DMS153 treated with DMSO at 0.1 percent for 48 hours (cell line): ENCODE results near the gene KLK10.

Experiments
- DNase-seq: peaks from one replicate; lab custom pipeline; 2025; ENCODE audit not compliant: unreplicated experiment; lab: John Stamatoyannopoulos, UW

The KLK10 gene

DNA sequence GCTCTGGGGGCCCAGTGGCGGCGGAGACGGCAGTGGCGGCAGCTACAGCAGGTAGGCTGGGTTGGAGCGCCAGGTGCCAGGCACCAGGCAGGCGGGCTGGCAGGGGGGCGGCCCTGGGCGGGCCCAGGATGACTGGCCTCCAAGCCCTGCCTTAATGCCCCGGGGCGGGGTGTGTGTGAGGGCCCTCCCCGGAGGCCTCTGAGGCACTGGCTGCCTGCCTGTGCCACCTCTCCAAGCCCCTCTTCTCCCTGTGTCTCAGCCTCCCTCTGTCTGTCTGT lies 7.0 kb upstream of the KLK10 start, which contains the start of gene KLK11:
Gene KLK11 (minus strand): TSS at position 63 of the 278 bp plus-strand sequence. CDS start 985 bp downstream, outside the sequence.
- DNase-seq: peak; percentile 25

DNA sequence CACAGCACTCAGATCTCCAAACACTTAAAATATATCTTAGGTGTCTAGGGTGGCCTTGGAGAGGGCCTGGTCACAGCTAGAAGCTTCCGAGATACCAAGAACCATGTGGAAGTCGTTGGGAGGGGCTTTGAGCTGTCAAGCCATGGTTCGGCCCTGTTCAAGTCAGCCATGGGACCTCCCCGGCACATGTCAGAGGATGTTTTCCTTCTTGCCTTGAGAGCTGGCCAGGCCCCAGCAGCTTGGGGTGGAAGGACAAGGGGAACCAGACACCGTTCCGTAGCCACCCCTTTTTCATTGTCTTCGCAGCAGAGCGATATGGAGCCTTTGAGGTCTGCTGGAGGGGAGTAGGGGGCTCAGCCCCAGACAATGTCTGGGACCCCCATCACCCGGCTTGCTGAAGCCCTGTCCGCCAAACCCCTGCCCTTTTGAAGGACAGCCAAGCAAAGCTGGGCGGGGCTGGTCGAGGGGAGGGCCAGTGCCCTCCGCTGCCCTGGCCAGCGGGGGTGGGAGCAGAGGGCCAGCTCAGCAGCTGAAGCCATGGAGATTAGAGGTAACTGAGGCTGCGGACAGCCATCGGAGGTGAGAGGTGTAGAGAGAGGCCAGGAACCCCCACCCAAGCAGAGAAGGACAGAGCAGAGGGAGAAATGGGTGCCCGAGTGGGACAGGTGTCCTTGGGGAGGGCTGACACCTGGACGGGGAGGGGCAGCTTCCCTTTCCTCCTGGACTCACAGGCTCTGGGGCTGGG lies 6.5 kb upstream of the KLK10 start:
- DNase-seq: no peak

DNA sequence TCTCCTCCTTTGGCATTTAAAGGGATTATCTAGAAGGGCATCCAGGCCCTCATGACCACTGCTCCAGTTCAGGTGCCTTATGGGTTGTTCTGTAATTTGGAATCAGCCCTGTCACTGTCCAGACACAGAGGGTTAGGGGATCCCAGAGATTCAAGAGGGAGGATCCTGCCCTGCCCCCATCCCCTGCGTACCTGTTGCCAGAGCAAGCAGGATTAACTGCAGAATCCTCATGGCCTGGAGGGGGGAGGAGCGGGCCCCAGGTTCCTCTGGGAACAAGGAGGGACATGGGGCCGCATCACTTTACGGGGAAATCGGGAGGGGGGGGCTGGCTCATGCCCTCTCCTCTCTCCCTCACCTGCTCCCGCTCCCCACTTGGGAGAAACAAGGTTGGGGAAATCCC lies 5.9 kb upstream of the KLK10 start:
- no peak for DNase-seq

DNA sequence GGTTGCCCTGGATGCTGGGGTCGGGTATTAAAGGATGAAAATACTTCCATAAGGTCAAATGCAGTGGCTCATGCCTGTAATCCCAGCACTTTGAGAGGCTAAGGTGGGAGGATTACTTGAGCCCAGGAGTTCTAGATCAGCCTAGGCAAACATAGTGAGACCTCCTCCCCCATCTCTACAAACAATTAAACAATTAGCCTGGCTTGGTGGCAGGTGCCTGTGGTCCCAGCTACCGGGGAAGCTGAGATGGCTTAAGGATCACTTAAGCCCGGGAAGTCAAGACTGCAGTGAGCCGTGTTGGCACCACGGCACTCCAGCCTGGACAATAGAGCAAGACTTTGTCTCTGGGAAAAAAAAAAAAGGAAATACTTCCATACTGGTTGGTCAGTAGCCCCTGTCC lies 5.4 kb upstream of the KLK10 start:
- DNase-seq: no peak

DNA sequence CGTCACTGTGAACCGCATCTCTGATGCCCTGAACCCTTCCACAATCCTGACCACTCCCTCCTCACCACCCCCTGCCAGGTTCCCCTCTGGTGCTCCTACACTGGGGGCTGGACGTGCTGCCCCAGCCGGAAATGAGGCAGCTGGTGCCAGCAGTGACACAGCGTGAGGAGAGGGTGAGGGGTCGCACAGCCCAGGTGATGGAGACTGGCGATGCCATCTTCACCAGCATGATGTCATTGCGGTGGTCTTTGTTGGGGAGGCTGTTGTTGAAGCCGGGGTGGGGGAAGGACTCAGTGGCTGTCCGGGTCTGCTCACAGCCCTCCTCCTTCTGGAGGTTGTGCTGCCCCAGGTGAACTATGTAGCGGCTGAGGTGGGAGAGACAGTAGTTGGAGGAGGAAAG lies 4.4 kb upstream of the KLK10 start:
- no peak for DNase-seq

DNA sequence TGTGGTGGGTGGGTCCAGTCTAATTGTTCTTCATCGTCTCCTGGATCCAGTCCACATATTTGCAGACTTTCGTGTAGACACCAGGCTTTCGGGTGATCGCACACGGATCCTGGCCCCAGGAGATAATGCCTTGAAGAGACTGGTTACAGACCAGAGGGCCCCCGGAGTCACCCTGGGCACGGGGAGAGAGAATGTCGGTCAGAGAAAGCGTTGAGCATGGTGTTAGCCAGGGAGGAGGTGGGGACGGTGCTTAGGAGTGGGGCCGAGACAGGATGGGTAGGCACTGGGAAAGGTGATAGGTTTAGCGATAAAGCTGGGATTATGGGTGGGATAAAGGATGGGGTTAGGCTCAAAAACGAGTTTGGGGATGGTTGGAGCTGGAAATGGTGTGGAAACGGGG lies 3.0 kb upstream of the KLK10 start:
- no peak for DNase-seq

DNA sequence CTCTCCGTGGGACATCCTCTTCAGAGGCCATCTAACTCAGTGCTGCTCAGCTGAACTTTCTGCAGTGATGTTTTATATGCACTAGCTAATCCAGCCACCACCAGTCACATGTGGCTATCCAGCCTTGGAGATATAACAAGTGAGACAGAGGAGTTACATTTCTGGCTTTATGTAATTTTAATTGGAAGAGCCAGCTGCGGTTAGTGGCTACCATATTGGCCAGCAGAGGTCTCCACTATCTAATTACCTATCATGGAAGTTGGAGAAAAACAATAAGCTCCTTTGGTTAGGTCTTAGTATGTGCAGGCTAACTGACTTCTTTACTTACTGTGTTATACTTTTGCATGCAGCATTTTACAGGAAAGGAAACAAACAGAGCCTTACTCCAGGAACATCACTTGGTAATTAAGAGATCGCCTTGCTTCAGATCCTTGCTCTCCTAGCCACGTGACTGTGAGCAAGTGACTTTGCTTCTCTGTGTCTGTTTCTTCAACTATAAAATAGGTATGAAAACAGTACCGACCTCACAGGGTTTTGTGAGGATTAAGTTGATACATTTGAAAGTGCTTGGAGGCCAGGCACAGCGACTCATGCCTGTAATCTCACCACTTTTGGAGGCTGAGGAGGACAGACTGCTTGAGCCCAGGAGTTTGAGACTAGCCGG lies 1.6 kb upstream of the KLK10 start:
- DNase-seq: peak; percentile 75

DNA sequence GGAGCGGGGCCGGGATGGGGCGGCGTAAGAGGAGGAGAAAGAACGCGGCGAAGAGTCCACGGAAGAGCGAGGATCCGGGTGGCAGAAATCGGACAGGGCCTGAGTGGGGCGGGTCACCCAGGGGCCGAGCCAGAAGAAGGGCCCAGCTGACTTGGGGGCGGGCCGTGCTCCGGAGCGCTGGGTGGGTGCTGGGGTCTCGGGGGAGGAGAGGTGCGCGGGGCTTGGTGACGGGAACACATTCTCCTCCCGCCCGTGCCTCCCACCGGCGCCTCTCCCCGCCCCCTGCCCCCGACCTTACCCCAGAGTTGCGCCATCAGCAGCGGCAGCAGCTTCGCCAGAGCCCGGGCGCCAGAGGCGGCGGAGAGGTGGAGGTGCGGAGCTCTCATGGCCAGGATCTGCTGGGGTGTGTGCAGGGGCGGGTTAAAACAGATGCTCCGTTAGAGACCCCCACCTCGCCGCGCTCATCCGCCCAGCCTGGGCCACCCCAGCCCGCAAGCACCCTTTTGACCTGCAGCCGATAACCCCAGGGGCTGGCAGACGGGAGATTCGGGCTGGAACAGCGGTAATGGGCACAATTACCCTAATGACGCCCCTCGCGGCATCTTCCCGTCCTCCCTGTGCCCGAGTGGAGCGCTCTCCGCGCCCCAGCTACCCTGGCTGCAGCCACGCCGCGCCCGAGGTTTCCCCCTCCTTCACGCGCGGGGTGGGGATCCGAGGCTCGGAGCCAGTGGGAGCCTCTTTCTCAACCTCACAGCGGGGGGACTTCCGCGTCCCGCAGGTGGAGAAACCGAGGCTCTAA lies 565 bp downstream of the KLK10 start:
- DNase-seq: no peak

DNA sequence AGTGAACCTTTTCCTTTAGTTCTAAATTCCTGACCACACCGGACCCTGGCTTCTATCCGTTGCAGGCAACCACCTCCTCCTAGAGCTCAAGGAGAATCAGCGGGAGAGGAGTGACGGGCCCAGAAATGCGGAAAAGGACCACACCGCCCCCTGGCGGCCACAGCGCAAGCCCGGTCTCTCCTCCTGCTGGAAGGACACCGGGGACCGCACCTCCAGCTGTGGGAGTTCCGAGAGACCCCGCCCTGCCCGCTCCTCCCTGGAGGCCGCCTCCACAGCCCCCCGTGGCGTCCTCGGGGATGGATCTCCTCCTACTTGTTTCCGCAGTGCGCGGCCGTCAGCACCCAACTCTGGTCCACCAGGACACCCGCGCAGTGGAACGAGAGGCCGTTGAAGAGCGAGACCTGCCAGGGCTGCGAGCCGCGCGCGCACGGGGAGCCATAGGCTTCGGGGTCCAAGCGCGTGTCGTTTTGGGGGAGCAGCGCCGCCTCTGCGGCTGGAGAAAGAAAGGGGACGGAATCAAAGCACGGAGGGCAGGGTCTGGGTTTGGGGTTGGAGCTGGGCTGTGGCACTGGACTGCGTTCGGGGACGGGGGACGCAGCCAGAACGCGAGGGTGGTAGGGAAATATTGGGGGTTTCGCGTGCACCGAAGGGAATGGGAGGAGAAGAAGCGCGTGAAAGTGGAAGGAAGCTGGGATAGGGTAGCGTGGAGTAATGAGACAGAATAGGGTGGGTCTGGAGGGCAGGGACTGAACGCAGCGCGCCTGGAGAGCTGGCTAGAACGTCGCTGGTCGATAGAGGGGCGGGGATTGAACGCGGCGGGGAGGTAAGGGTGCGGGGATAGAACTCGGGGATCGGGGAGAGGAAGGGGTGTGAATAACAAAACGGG lies 2.5 kb downstream of the KLK10 start:
- DNase-seq: peak; percentile 43

DNA sequence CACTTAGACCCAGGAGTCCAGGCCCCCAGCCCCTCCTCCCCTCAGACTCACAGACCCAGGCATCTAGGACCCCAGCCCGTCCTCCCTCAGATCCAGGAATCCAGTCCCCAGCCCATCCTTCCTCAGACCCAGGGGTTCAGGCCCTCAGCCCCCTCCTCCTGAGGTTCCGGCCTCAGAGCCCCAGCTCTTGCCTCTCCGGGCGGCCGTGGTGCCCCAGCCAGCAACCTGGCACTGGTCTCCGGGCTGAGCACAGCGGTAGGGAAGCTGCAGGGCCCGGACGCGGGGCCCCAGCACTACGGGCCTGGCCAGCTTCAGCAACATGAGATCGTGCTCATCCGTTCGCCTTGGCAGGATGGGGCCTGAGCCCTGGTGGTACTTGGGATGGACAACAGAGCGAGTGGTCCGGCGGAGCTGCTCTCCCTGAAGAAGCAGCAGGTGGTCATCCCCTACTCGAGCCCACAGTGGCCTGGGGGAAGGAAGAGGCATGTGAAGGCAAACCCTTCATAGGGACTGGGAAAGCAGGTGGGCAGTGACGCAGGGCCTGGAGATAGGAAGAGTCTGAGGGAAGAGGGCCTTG lies 3.7 kb downstream of the KLK10 start:
- DNase-seq: no peak

DNA sequence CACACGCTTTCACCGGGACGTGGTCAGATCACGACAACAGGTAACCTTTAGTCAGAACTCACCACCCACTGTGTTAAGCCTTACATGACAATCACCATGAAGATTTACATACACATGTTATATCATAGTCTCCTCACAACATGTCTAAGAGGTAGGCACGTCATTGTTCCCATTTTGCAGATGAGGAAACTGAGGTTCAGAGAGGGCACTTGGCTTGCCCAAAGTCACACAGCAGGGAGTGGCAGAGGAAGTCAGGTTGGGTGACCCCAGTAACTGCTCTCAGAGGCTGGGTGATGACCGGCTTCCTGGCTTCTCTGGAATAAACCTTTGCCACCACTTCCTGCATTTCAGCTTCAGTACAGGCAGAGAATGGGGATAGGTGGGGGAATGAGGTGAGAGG lies 5.3 kb downstream of the KLK10 start:
- no peak for DNase-seq

DNA sequence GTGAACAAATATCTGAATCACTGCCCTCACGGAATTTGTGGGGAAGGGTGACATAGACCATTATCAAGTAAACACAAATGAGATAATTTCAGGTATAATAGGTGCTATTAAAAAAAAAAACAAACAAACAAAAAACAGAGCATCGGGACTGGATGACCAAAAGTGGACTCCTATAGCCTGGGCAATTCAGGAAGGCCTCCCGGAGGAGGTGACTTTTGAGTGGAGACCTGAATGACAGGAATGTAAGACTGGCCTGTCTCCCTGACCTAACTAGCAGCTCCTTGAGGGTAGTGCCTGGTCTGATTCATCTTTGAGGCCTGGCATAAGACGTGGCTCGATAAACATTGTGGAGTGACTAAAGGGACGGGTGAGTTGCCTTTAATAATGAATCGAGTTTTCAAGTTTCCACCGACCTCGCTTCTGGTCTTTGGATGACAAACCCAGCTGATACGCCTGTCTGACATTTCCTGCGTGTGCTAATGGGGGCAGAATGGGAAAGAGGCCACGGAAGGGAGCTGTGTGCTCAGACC lies 6.8 kb downstream of the KLK10 start:
- no peak for DNase-seq

DNA sequence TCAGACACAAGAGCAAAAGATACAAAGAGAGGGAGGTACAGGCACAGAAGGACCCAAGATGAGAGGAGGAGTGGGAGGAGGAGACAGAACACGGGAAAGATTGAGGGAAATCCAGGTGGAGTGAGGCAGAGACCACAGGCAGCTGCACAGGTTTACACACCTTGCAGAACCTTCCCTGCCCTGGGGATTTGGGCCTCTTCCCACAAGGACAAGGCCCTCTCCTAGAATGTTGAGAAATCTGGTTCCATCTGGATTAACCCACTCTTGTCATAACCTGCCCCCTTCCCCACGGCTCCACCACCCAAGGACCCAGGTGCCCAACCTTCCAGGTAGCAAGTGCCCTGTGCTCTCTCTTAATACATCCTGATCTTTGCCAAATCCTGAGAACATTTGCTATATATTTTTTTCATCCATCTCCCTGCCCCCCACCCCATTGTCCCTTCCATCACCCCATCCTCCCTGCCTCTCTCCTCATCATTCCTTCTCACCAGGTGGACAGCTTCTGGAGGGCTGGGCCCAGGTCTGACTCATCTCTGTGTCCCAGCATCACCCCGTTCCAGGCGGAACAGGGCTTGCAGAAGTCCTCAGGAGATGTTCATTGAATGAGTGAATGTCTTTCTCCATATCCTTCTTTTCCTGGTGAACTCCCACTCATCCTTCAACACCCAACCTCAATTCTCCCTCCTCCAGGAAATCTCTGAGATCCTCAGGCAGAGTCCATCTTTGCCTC lies 9.3 kb downstream of the KLK10 start:
- DNase-seq: no peak

DNA sequence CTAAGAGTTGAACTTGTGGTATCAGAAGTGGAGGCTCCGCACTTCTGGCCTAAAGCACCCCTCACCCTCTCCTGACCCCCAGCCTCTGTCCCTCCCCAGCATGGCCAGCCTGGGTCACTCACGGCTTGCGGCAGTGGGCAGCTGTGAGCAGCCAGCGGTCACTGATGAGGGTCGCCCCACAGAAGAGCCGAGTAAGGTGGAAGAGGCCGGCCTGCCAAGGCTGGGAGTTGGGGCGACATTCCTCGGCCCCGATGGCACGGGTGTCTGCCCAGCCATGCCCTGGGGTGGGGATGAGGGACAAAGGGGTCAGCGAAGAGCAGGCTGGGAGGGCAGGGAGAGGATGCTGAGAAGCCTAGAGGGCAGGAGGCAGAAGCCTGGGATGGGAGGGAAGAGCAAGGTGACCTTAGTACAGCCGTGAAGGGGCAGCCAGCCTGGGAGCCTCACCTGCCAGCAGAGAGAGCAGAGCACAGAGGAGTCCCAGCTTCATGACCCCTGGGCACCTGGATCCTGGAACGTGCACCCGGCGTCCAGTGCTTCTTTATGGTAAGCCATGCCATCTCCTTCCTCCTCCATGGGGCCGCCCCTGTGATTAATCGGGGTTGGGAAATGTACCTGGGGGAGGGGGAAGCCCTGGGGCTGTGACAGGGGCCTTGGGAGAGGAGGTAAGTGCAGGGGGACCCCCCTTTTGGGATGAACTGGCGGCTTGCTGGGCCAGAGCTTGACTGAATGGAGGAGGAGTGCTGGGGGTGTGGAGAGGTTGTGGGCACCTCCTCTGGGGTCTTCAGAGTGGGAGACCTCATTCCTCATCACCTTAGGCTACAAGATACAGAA lies 10.2 kb downstream of the KLK10 start:
- no peak for DNase-seq

DNA sequence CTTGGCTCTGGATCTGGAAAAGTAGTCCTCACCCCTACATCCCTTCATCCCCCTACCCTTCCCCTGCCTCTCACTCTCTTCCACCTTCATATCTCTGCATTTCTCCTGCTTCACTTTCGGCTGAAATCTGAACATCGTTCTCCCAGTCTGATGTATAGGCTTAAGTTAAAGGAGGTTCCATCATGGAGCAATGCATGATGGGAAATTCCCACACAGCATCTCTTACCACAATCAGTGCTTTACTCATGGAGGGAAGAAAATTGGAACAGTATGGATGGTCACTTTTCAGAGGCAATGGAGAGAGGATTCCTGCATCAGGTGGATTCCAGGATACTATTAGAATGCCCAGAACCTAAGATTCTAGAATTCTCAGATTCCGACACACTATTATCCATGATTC lies 12.0 kb downstream of the KLK10 start:
- DNase-seq: no peak

DNA sequence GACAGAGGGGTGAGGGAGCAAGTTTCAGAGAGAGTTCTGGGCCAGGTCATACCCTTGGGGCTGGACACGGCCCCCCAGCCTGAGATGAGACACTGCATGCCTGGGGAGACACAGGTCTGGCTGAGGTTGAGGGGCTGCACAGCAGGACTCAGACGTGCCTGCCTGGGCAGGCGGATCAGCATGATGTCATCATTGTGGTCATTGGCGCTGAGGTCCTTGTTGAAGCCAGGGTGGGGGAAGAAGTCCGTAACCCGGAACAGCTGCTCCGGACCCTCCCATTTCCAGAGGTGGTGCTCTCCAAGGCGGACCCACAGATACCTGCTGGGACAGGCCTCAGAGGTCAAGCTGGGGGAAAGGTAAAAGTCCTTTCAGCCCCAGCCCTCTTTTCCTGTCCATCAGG lies 13.1 kb downstream of the KLK10 start:
- DNase-seq: no peak

DNA sequence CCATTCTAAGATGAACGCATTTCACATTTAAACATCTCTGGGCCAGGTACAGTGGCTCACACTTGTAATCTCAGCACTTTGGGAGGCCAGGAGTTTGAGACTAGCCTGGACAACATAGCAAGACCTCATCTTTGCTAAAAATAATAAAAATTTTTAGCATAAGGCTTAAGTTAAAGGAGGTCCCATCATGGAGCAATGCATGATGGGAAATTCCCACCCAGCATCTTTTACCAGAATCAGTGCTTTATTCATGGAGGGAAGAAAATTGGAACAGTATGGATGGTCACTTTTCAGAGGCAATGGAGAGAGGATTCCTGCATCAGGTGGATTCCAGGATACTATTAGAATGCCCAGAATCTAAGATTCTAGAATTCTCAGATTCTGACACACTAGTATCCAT lies 14.3 kb downstream of the KLK10 start:
- no peak for DNase-seq

DNA sequence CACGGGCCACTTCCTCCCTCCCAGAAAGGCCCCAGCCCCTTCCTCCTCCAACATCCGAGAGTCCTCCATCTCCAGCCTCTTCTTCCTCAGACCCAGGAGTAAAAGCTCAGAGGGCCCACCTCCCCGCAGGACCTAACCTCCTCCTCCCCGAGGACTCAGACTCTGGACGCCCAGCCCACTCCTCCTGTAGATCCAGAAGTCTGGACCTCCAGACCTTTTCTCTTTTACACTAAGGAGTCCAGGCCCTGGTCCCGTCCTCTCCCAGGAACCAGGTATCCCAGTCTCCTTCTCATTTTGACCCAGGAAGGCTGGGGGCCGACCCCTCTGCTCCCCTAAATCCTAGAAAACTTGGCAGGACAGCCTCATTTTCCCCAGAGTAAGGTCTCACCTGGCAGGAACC lies 16.2 kb downstream of the KLK10 start:
- DNase-seq: no peak
